Measurements from ENCODE around the gene ARR3. TPM values are rescaled to one million over a fixed set of nuclear protein-coding genes. Genes with fewer than 3 reads are reported as not detected.
A peak's percentile ranks its signal among the peaks of the same experiment; 100 is the strongest.

The ARR3 gene
- total RNA-seq = not detected

- no peaks in the 10 kb centered on the region for H3K9me3 ChIP-seq
- H3K36me3 ChIP-seq = no peaks in the 10 kb centered on the region
- ATAC-seq = no peak
- no peak within 1 kb of the TSS for H3K4me3 ChIP-seq
- H3K27me3 ChIP-seq = no peaks in the 10 kb centered on the region
- TF ChIP-seq POLR2A (IDR thresholded peaks at IDR 0.05) (no peak), CTCF (IDR thresholded peaks at IDR 0.05 in 4 of 5, conservative IDR thresholded peaks at IDR 0.05 in 1 of 5) (no peak)
- H3K27ac ChIP-seq = no peak within 1 kb of the TSS
- H3K4me1 ChIP-seq = no peaks in the 10 kb centered on the region
- no peak for DNase-seq
- in situ Hi-C loops (cut with MboI; ENCODE audit: low sequenced_read_pairs in 4 of 4) (no loop called here), intact Hi-C loops (cut with DNase I; ENCODE audit: low total_unique reads) (no loop called here)
Measured at GRCh38 chrX:70268034-70268433, at the start of gene ARR3. Gene ARR3, plus strand, starts transcription at chrX:70268334. Its CDS starts 1,052 bp downstream, at chrX:70269386.

GRCh38 chrX:70219938-70220764 is 48.0 kb upstream of the ARR3 start:
- DNase-seq (peak in 1 of 2 donors; percentile 38), ATAC-seq (no peak)
- TF ChIP-seq CTCF (IDR thresholded peaks at IDR 0.05 in 4 of 5, conservative IDR thresholded peaks at IDR 0.05 in 1 of 5) = no peak
- TF ChIP-seq POLR2A (IDR thresholded peaks at IDR 0.05) = no peak
- H3K27ac ChIP-seq = no peak overlapping the region
- H3K4me3 ChIP-seq = no peak overlapping the region
- no peaks in the 10 kb centered on the region for H3K4me1 ChIP-seq
- in situ Hi-C loops (cut with MboI; ENCODE audit: low sequenced_read_pairs in 4 of 4) = no loop called here
- no peaks in the 10 kb centered on the region for H3K36me3 ChIP-seq
- no peaks in the 10 kb centered on the region for H3K9me3 ChIP-seq
- intact Hi-C loops (cut with DNase I; ENCODE audit: low total_unique reads) = no loop called here
- H3K27me3 ChIP-seq = no peaks in the 10 kb centered on the region

- intact Hi-C loops (cut with DNase I; ENCODE audit: low total_unique reads) (no loop called here), in situ Hi-C loops (cut with MboI; ENCODE audit: low sequenced_read_pairs in 4 of 4) (no loop called here)
- ATAC-seq = no peak
Measured at GRCh38 chrX:70226048-70226447, 42.1 kb upstream of the ARR3 start.

GRCh38 chrX:70226687-70227086 is 41.4 kb upstream of the ARR3 start:
- no peaks in the 10 kb centered on the region for H3K4me1 ChIP-seq
- ATAC-seq = no peak
- in situ Hi-C loops (cut with MboI; ENCODE audit: low sequenced_read_pairs in 4 of 4) (no loop called here), intact Hi-C loops (cut with DNase I; ENCODE audit: low total_unique reads) (no loop called here)
- H3K36me3 ChIP-seq = no peaks in the 10 kb centered on the region
- H3K27me3 ChIP-seq = no peaks in the 10 kb centered on the region
- H3K9me3 ChIP-seq = no peaks in the 10 kb centered on the region
- no peak overlapping the region for H3K4me3 ChIP-seq
- no peak for DNase-seq
- TF ChIP-seq CTCF (IDR thresholded peaks at IDR 0.05 in 4 of 5, conservative IDR thresholded peaks at IDR 0.05 in 1 of 5) = no peak
- TF ChIP-seq POLR2A (IDR thresholded peaks at IDR 0.05) = no peak
- H3K27ac ChIP-seq = no peak overlapping the region

More at GRCh38 chrX:70226048-70226447, 42.1 kb upstream of the ARR3 start:
- TF ChIP-seq CTCF (IDR thresholded peaks at IDR 0.05 in 4 of 5, conservative IDR thresholded peaks at IDR 0.05 in 1 of 5) (no peak), POLR2A (IDR thresholded peaks at IDR 0.05) (no peak)
- Histone ChIP-seq H3K27me3 (no peaks in the 10 kb centered on the region), H3K4me3 (no peak overlapping the region), H3K36me3 (no peaks in the 10 kb centered on the region), H3K9me3 (no peaks in the 10 kb centered on the region), H3K27ac (no peak overlapping the region), H3K4me1 (no peaks in the 10 kb centered on the region)
- DNase-seq = no peak

Measured in gastrocnemius medialis (tissue), 4 donors.